ENCODE results near the gene SLX9. TPM values are rescaled to one million over a fixed set of nuclear protein-coding genes. Genes with fewer than 3 reads are reported as not detected.
"Not testable (repeated sequence)": the region's sequence is repeated elsewhere in the genome, so short reads cannot be mapped to it uniquely, and the experiment has no call there.

The SLX9 gene
- total RNA-seq, 4 donors from 2014 or later: 20.8 to 59.3 (median 27.6) TPM

- Histone ChIP-seq H3K27ac (replicated peaks in 1 of 4) (peak overlapping the region in 3 of 4 donors; percentile 60 to 88 (median 85)), H3K4me1 (peaks cover 21 to 72% (median 56%) of the 10 kb centered on the region in 4 donors), H3K9me3 (no peaks in the 10 kb centered on the region), H3K27me3 (no peaks in the 10 kb centered on the region), H3K4me3 (no peak overlapping the region), H3K36me3 (no peaks in the 10 kb centered on the region)
- TF ChIP-seq POLR2AphosphoS5 (IDR thresholded peaks at IDR 0.05): no peak
- TF ChIP-seq POLR2A (IDR thresholded peaks at IDR 0.05; ENCODE audit: low read depth): no peak
- TF ChIP-seq, protein P1, sequence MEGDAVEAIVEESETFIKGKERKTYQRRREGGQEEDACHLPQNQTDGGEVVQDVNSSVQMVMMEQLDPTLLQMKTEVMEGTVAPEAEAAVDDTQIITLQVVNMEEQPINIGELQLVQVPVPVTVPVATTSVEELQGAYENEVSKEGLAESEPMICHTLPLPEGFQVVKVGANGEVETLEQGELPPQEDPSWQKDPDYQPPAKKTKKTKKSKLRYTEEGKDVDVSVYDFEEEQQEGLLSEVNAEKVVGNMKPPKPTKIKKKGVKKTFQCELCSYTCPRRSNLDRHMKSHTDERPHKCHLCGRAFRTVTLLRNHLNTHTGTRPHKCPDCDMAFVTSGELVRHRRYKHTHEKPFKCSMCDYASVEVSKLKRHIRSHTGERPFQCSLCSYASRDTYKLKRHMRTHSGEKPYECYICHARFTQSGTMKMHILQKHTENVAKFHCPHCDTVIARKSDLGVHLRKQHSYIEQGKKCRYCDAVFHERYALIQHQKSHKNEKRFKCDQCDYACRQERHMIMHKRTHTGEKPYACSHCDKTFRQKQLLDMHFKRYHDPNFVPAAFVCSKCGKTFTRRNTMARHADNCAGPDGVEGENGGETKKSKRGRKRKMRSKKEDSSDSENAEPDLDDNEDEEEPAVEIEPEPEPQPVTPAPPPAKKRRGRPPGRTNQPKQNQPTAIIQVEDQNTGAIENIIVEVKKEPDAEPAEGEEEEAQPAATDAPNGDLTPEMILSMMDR (IDR thresholded peaks at IDR 0.05): no peak
- TF ChIP-seq EP300 (IDR thresholded peaks at IDR 0.05): no peak
- intact Hi-C loops (cut with DNase I): no loop called here
- DNase-seq (ENCODE audit: extremely low spot score): no peak
- WGBS: 100% methylated on average over 1 of the region's 8 CpGs
Observed at GRCh38 chr21:44912158-44912473, 27.7 kb upstream of the SLX9 start.

DNA sequence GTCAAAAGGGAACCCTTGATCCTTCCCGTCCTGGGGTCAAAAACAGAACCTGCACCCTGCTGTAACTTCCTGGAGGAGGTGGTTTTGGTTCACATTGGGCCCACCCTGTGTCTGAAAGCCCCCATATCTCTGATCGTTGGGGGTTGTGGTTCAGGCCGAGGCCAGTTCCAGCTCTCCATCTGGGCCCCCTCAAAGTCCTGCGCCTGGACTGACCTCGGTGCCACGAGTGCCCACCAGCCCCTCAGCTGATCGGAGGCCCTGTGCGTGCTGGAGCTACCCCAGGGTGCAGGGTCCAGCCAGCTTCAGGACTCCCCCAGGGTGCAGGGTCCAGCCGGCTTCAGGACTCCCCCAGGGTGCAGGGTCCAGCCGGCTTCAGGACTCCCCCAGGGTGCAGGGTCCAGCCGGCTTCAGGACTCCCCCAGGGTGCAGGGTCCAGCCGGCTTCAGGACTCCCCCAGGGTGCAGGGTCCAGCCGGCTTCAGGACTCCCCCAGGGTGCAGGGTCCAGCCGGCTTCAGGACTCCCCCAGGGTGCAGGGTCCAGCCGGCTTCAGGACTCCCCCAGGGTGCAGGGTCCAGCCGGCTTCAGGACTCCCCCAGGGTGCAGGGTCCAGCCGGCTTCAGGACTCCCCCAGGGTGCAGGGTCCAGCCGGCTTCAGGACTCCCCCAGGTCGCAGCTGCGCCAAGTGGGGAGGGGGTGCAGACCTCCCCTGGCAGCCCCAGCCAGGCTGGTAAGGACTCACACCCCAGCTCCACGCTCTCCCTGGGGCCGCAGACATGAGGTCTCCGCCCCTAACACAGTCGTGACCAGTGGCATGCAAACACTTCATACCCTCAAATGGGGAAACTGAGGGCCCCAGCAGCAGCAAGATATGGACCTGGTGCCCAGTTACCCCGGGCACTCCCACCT is 27.1 kb upstream of the SLX9 start:
- 70% methylated on average over 8 of the region's 25 CpGs for WGBS

DNA sequence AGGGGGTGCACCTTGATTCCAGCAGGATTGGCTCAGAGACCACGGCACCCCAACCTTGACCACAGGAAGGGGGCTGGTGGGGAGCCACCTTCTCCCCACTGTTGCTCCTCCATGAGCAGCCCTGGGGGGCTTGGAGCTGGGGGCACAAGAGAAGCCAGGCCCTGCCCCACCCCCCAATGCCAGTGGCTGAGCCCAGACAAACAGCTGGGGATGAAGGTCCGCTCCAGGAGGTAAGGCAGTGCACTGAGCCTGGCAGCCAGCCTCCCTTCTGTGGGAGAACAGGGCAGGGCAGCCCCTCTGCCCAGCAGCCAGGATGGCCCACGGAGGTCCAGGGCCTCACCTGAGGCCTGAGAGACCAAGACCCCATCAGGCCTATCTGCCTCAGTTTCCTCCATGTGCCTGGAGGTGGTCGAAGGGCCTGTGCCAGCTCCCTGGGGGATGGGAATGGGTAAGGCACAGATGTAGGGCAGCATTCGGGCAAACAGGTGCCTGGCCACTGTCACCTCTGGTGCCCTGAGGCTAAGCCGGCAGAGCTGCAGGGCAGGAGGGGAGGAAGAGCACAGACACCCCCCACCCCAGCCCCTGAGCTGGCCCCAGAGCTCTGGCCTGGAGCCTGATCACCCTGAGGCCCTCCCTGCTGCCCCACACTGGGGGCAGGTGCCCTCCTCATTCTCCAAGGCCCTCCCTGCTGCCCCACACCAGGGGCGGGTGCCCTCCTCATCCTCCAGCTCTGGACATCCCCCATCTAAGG is 26.2 kb upstream of the SLX9 start:
- intact Hi-C loops (cut with DNase I): no loop called here
- no peak for DNase-seq (ENCODE audit: extremely low spot score)
- H3K9me3 ChIP-seq: no peaks in the 10 kb centered on the region
- 67% methylated on average over 3 of the region's 7 CpGs for WGBS
- peak overlapping the region in 1 of 4 donors; percentile 27 for H3K27ac ChIP-seq (replicated peaks in 1 of 4)
- TF ChIP-seq POLR2A (IDR thresholded peaks at IDR 0.05; ENCODE audit: low read depth): no peak
- TF ChIP-seq POLR2AphosphoS5 (IDR thresholded peaks at IDR 0.05): no peak
- no peak for TF ChIP-seq EP300 (IDR thresholded peaks at IDR 0.05)
- TF ChIP-seq, protein P1 (IDR thresholded peaks at IDR 0.05): no peak
- no peaks in the 10 kb centered on the region for H3K27me3 ChIP-seq
- no peaks in the 10 kb centered on the region for H3K36me3 ChIP-seq
- peaks cover 14 to 57% (median 41%) of the 10 kb centered on the region in 4 donors for H3K4me1 ChIP-seq
- no peak overlapping the region for H3K4me3 ChIP-seq

More for the DNA sequence above, 27.1 kb upstream of the SLX9 start:
- H3K4me1 ChIP-seq: peaks cover 16 to 65% (median 50%) of the 10 kb centered on the region in 4 donors
- intact Hi-C loops (cut with DNase I); H3K9me3 ChIP-seq; DNase-seq (ENCODE audit: extremely low spot score); H3K4me3 ChIP-seq; H3K36me3 ChIP-seq; H3K27me3 ChIP-seq: not testable (repeated sequence)
- H3K27ac ChIP-seq (replicated peaks in 1 of 4): peak overlapping the region in 3 of 4 donors; percentile 60 to 88 (median 85)

GRCh38 chr21:44914176-44914874 is 25.5 kb upstream of the SLX9 start:
- Histone ChIP-seq H3K9me3 (no peaks in the 10 kb centered on the region), H3K36me3 (no peaks in the 10 kb centered on the region), H3K27ac (replicated peaks in 1 of 4) (no peak overlapping the region), H3K27me3 (peaks cover 0 to 3% (median 0%) of the 10 kb centered on the region in 4 donors), H3K4me1 (peaks cover 11 to 50% (median 34%) of the 10 kb centered on the region in 4 donors), H3K4me3 (no peak overlapping the region)
- intact Hi-C loops (cut with DNase I): no loop called here
- TF ChIP-seq, protein P1 (IDR thresholded peaks at IDR 0.05): no peak
- TF ChIP-seq EP300 (IDR thresholded peaks at IDR 0.05) (no peak), POLR2AphosphoS5 (IDR thresholded peaks at IDR 0.05) (no peak)
- no peak for DNase-seq (ENCODE audit: extremely low spot score)
- 87% methylated on average over 15 of the region's 18 CpGs for WGBS

DNA sequence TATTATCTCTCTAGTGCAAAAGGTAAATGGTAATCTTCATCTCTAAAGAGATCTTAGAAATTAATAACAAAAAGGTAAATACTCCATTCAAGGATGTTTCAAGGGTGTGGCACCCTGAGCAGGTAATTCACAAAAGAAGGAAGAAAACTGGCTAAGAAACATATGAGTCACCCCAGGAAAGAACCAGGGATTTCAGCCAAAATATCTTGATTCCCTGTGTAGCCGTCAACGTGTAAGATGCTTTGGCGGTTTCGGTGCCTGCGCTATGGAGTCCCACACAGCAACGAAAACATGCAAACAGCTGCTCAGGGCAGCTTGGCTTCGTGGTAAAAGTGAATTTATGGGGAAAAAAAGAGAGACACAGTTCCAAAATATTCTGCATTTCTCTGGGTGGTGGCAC is 22.9 kb upstream of the SLX9 start:
- DNase-seq (ENCODE audit: extremely low spot score): no peak
- H3K27ac ChIP-seq (replicated peaks in 1 of 4): no peak overlapping the region
- H3K27me3 ChIP-seq: peaks cover 0 to 25% (median 0%) of the 10 kb centered on the region in 4 donors
- no peaks in the 10 kb centered on the region for H3K36me3 ChIP-seq
- 66% methylated on average over 7 of the region's 7 CpGs for WGBS
- intact Hi-C loops (cut with DNase I): no loop called here
- H3K4me3 ChIP-seq: no peak overlapping the region
- H3K4me1 ChIP-seq: peaks cover 0 to 24% (median 10%) of the 10 kb centered on the region in 4 donors
- H3K9me3 ChIP-seq: no peaks in the 10 kb centered on the region
- TF ChIP-seq POLR2A (IDR thresholded peaks at IDR 0.05; ENCODE audit: low read depth) (no peak), EP300 (IDR thresholded peaks at IDR 0.05) (no peak), POLR2AphosphoS5 (IDR thresholded peaks at IDR 0.05) (no peak)
- TF ChIP-seq, protein P1 (IDR thresholded peaks at IDR 0.05): no peak

All from esophagus muscularis mucosa (tissue), 4 donors.